Measurements from ENCODE around the gene PUM2.

The PUM2 gene

DNA sequence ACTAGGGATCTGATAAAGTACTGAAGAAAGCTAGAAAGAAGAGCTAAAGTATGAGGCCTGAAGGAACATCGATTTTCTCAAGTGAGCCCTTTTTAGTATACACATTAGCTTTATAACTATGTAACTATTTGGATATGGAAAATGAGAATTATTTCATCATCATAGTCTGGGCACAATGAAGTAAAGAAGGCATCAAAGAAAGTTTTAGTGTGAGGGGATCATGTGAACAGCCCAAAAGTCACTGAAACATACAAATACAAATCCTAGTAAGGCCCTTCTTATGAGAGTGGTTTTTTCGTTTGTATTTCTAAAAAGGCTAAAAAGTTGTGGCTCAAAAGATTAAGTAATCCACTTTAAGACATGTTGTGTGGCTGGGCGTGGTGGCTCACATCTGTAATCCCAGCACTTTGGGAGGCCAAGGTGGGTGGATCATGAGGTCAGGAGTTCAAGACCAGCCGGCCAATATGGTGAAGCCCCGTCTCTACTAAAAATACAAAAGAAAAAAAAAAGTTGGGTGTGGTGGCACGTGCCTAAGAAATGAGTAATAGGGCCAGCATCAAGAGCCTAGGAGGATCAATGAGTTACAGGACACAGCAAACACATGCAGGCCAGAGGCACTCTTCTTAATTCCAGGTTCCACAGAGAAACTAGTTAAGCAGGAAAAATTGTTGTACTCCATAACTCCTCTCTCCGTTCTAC lies 61.9 kb downstream of the PUM2 start:
- Histone ChIP-seq H3K9me2 (replicated peaks; ENCODE audit: insufficient read depth, low read length) (no peaks in the 10 kb centered on the region), H3K9me3 (replicated peaks; ENCODE audit: insufficient read depth, low read length) (no peaks in the 10 kb centered on the region), H3K36me3 (replicated peaks; ENCODE audit: insufficient read depth, low read length) (peaks cover 20% of the 10 kb centered on the region), H3K4me1 (ENCODE audit: low read length) (peaks cover 20% of the 10 kb centered on the region), H3K27me3 (replicated peaks; ENCODE audit: insufficient read depth, low read length) (no peaks in the 10 kb centered on the region), H3K4me3 (ENCODE audit: low read length) (no peak overlapping the region), H3K4me2 (ENCODE audit: low read depth, low read length) (no peak overlapping the region), H2AFZ (ENCODE audit: low read length) (no peak overlapping the region), H3K79me2 (ENCODE audit: low read length) (peaks cover 95% of the 10 kb centered on the region), H3F3A (ENCODE audit: insufficient read depth, low read length) (peaks cover 12% of the 10 kb centered on the region), H3K9ac (ENCODE audit: low read length) (no peak overlapping the region), H3K27ac (ENCODE audit: low read length) (no peak overlapping the region), H4K20me1 (ENCODE audit: insufficient read depth, low read length) (0 out of 2 replicates have a peak, but pooled peaks cover 4% of the 10 kb centered on the region)
- TF ChIP-seq CTCF (IDR thresholded peaks at IDR 0.05; ENCODE audit: low read length) (no peak), EZH2 (optimal IDR thresholded peaks at IDR 0.05; ENCODE audit: low read depth, low read length) (no peak), EZH2phosphoT487 (IDR thresholded peaks at IDR 0.05; ENCODE audit: low read length) (no peak)
- DNase-seq: no peak

GRCh38 chr2:20282916-20283592 lies 67.6 kb downstream of the PUM2 start:
- peaks cover 12% of the 10 kb centered on the region; the same call in 1 of the 2 replicates for H3K36me3 ChIP-seq (replicated peaks; ENCODE audit: insufficient read depth, low read length)

DNA sequence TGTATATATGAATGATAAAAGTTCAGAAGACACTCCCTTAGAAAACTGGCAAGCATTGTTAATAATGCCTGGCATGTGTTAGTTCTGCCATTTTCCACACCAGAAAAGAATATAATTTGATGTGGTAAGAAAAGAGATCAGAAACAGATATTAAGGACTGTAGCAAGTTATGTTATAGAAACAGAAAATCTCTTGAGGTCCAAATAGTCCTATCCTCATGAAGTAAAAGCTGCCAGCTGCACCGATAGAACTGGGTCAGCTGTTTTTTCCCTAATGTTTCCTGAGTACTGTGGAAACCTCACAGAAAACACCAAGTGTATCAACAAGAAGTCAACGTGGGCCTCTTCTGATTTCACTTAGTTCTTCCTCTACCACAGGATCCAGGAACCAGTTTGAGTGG lies 68.8 kb downstream of the PUM2 start:
- Histone ChIP-seq H3K9ac (ENCODE audit: low read length) (no peak overlapping the region), H3K79me2 (ENCODE audit: low read length) (peaks cover 89% of the 10 kb centered on the region), H3K4me3 (ENCODE audit: low read length) (no peak overlapping the region), H3F3A (ENCODE audit: insufficient read depth, low read length) (no peaks in the 10 kb centered on the region; the same call in 1 of the 2 replicates), H3K4me2 (ENCODE audit: low read depth, low read length) (no peak overlapping the region), H3K4me1 (ENCODE audit: low read length) (peaks cover 5% of the 10 kb centered on the region), H3K36me3 (replicated peaks; ENCODE audit: insufficient read depth, low read length) (peaks cover 12% of the 10 kb centered on the region; the same call in 1 of the 2 replicates), H3K27ac (ENCODE audit: low read length) (no peak overlapping the region), H3K27me3 (replicated peaks; ENCODE audit: insufficient read depth, low read length) (no peaks in the 10 kb centered on the region), H3K9me2 (replicated peaks; ENCODE audit: insufficient read depth, low read length) (no peaks in the 10 kb centered on the region), H2AFZ (ENCODE audit: low read length) (no peak overlapping the region), H3K9me3 (replicated peaks; ENCODE audit: insufficient read depth, low read length) (no peaks in the 10 kb centered on the region), H4K20me1 (ENCODE audit: insufficient read depth, low read length) (no peaks in the 10 kb centered on the region)
- DNase-seq: no peak
- no peak for TF ChIP-seq EZH2 (optimal IDR thresholded peaks at IDR 0.05; ENCODE audit: low read depth, low read length)
- TF ChIP-seq EZH2phosphoT487 (IDR thresholded peaks at IDR 0.05; ENCODE audit: low read length): no peak
- TF ChIP-seq CTCF (IDR thresholded peaks at IDR 0.05; ENCODE audit: low read length): no peak

More at GRCh38 chr2:20282916-20283592, 67.6 kb downstream of the PUM2 start:
- Histone ChIP-seq H3K27ac (ENCODE audit: low read length) (no peak overlapping the region), H3K27me3 (replicated peaks; ENCODE audit: insufficient read depth, low read length) (no peaks in the 10 kb centered on the region), H3K9me3 (replicated peaks; ENCODE audit: insufficient read depth, low read length) (no peaks in the 10 kb centered on the region), H3F3A (ENCODE audit: insufficient read depth, low read length) (no peaks in the 10 kb centered on the region; the same call in 1 of the 2 replicates), H3K79me2 (ENCODE audit: low read length) (peaks cover 91% of the 10 kb centered on the region), H3K4me2 (ENCODE audit: low read depth, low read length) (no peak overlapping the region), H3K4me1 (ENCODE audit: low read length) (peaks cover 5% of the 10 kb centered on the region; the same call in 1 of the 2 replicates), H3K9ac (ENCODE audit: low read length) (no peak overlapping the region), H2AFZ (ENCODE audit: low read length) (no peak overlapping the region), H3K4me3 (ENCODE audit: low read length) (no peak overlapping the region), H4K20me1 (ENCODE audit: insufficient read depth, low read length) (no peaks in the 10 kb centered on the region), H3K9me2 (replicated peaks; ENCODE audit: insufficient read depth, low read length) (no peaks in the 10 kb centered on the region)
- TF ChIP-seq EZH2phosphoT487 (IDR thresholded peaks at IDR 0.05; ENCODE audit: low read length) (no peak), EZH2 (optimal IDR thresholded peaks at IDR 0.05; ENCODE audit: low read depth, low read length) (no peak), CTCF (IDR thresholded peaks at IDR 0.05; ENCODE audit: low read length) (no peak)
- DNase-seq: no peak

Data from MM.1S (cell line).